Endothelial cell (in vitro differentiated cells): ENCODE results near the gene CCDC92B. TPM values are rescaled to one million over a fixed set of nuclear protein-coding genes. Genes with fewer than 3 reads are reported as not detected.

Source experiments
- DNase-seq: peaks from one replicate; pipeline ENCODE4 v3.0.0; 2021; ENCODE audit warnings: low spot score
- H3K27ac Mint-ChIP-seq: one replicate; pipeline ENCODE4 v1.8.0; 2021; ENCODE audit warnings: mixed read lengths, inconsistent platforms; ENCODE audit not compliant: unreplicated experiment
- H3K27me3 Mint-ChIP-seq: one replicate; pipeline ENCODE4 v1.8.0; 2021; ENCODE audit warnings: mild to moderate bottlenecking, moderate library complexity, mixed read lengths, inconsistent platforms; ENCODE audit not compliant: unreplicated experiment
- H3K36me3 Mint-ChIP-seq: one replicate; pipeline ENCODE4 v1.8.0; 2021; ENCODE audit warnings: mild to moderate bottlenecking, low read depth, mixed read lengths, inconsistent platforms; ENCODE audit not compliant: unreplicated experiment
- H3K4me1 Mint-ChIP-seq: one replicate; pipeline ENCODE4 v1.8.0; 2021; ENCODE audit warnings: mild to moderate bottlenecking, mixed read lengths, inconsistent platforms; ENCODE audit not compliant: unreplicated experiment
- H3K4me3 Mint-ChIP-seq: one replicate; pipeline ENCODE4 v1.8.0; 2021; ENCODE audit warnings: mild to moderate bottlenecking, mixed read lengths, inconsistent platforms; ENCODE audit not compliant: unreplicated experiment
- H3K9me3 Mint-ChIP-seq: one replicate; pipeline ENCODE4 v1.8.0; 2021; ENCODE audit warnings: mixed read lengths, inconsistent platforms; ENCODE audit not compliant: unreplicated experiment
- total RNA-seq: library from RNA; stranded (reverse); fragmentation: NEBNext Ultra II Directional; extraction: Animal tissue kit (Norgen Biotek cat#: 25700); gene quantifications from one replicate; pipeline ENCODE4 v1.2.1, GENCODE V29; 2021; ENCODE audit not compliant: unreplicated experiment
- TF ChIP-seq, protein P1 (sequence below): fragments of 200-600 bp; sonication (generic); IDR thresholded peaks from one replicate; pipeline ENCODE4 v1.5.0; 2021; ENCODE audit warnings: antibody characterized with exemption; ENCODE audit not compliant: unreplicated experiment

The CCDC92B gene
- total RNA-seq, 1 donor from 2014 or later, result 1.9 TPM

DNA sequence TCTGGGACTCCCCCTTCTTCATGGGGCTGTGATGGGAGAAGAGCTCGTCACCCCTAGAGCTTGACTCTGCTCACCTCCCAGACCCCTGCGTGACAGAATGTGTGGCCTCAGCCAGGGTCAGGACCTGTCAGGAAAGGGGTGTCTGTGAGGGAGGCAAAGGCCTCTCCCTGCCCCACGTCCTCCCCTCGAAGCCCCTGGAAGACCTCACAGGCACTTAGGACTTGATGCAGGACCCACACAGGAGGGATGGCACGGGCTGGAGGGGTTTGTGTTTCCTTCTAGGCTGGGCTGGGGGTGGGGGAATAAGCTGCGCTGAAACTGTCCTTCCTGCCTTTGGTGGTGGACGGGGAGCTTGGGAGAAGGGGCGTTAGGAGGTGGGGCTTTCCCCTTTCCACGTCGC is 26.8 kb downstream of the CCDC92B start:
- H3K36me3 Mint-ChIP-seq, result no peaks in the 10 kb centered on the region
- no peak for DNase-seq

DNA sequence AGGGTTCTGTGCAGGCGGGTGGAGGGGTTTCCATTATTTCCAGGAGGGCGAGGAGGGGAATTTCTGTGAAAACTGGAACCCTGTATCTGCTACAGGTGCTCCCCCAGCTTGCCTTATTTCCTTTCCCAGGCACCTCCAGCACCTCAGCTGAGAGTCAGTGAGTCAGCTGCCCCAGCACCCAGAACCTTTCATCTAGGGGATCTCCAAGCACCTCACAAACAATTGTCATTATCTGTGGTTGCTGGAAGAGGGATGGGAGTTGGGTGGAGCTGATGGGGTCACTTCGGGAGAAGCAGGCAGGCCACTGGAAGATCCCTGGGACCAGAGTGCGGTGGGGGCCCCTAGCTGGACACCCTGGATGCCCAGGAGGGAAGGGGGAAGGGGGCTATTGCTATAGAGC is 27.8 kb downstream of the CCDC92B start:
- DNase-seq, result no peak
- peaks cover 13% of the 10 kb centered on the region for H3K27me3 Mint-ChIP-seq
- TF ChIP-seq, protein P1, sequence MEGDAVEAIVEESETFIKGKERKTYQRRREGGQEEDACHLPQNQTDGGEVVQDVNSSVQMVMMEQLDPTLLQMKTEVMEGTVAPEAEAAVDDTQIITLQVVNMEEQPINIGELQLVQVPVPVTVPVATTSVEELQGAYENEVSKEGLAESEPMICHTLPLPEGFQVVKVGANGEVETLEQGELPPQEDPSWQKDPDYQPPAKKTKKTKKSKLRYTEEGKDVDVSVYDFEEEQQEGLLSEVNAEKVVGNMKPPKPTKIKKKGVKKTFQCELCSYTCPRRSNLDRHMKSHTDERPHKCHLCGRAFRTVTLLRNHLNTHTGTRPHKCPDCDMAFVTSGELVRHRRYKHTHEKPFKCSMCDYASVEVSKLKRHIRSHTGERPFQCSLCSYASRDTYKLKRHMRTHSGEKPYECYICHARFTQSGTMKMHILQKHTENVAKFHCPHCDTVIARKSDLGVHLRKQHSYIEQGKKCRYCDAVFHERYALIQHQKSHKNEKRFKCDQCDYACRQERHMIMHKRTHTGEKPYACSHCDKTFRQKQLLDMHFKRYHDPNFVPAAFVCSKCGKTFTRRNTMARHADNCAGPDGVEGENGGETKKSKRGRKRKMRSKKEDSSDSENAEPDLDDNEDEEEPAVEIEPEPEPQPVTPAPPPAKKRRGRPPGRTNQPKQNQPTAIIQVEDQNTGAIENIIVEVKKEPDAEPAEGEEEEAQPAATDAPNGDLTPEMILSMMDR, result no peak
- peaks cover 2% of the 10 kb centered on the region for H3K4me1 Mint-ChIP-seq
- H3K27ac Mint-ChIP-seq, result no peak overlapping the region
- H3K4me3 Mint-ChIP-seq, result no peak overlapping the region
- no peaks in the 10 kb centered on the region for H3K36me3 Mint-ChIP-seq
- no peaks in the 10 kb centered on the region for H3K9me3 Mint-ChIP-seq

More for the DNA sequence above, 26.8 kb downstream of the CCDC92B start:
- Mint-ChIP-seq H3K4me1 (peaks cover 2% of the 10 kb centered on the region), H3K27ac (no peak overlapping the region), H3K4me3 (no peak overlapping the region), H3K27me3 (peaks cover 13% of the 10 kb centered on the region), H3K9me3 (no peaks in the 10 kb centered on the region)
- TF ChIP-seq, protein P1, result no peak

DNA sequence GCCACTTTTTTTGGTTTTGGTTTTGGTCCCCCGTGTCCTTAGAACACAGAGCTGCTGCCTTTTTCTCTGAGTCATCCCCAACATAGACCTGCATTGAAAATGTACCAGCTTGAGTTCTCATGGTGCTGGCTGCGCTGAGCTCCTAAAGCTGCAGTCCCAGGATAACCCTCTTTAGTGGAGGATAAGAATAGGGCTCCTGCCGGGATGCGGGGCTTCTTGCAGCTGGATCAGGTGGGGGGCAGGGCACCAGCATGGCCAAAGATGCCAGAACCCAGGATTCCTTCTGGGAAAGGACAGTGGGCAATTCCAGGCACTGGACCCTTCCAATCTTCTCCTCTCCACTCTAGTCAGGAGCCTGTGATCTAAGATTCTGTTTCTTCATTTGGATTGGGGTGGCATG is 29.6 kb downstream of the CCDC92B start:
- no peak for DNase-seq
- no peak overlapping the region for H3K27ac Mint-ChIP-seq
- H3K9me3 Mint-ChIP-seq, result no peaks in the 10 kb centered on the region
- H3K4me3 Mint-ChIP-seq, result no peak overlapping the region
- no peaks in the 10 kb centered on the region for H3K36me3 Mint-ChIP-seq
- H3K4me1 Mint-ChIP-seq, result no peaks in the 10 kb centered on the region
- TF ChIP-seq, protein P1, result no peak
- H3K27me3 Mint-ChIP-seq, result peaks cover 11% of the 10 kb centered on the region

DNA sequence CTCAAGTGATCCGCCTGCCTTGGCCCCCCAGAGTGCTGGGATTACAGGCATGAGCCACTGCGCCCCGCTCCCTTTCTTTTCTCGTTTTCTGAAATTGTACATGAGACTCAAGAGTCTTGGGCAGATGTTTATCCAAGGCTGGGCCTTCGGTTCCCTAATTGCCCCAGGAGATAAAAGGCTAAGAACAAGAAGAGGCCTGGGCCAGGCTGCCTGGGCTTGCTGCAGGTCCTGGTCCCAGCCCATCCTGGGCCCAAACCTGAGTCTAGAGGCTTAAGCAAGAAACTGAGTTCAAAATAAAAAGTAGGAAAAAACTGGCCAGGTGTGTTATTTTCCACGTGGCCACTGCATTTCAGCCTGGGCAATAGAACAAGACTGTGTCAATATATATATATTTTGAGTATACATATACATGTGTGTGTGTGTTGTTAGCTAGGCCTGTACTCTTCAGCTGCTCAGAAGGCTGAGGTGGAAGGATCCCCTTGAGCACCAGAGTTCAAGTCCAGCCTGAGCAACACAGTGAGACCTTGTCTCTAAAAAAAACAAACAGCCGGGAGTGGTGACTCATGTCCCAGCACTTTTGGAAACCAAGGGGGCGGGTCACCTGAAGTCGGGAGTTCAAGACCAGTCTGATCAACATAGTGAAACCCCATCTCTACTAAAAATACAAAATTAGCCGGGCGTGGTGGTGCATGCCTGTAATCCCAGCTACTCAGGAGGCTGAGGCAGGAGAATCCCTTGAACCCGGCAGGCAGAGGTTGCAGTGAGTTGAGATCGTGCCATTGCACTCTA is 31.1 kb downstream of the CCDC92B start:
- Mint-ChIP-seq H3K4me1 (no peaks in the 10 kb centered on the region), H3K27me3 (peaks cover 11% of the 10 kb centered on the region), H3K36me3 (no peaks in the 10 kb centered on the region), H3K4me3 (no peak overlapping the region), H3K27ac (no peak overlapping the region), H3K9me3 (no peaks in the 10 kb centered on the region)
- no peak for DNase-seq
- TF ChIP-seq, protein P1, result no peak

DNA sequence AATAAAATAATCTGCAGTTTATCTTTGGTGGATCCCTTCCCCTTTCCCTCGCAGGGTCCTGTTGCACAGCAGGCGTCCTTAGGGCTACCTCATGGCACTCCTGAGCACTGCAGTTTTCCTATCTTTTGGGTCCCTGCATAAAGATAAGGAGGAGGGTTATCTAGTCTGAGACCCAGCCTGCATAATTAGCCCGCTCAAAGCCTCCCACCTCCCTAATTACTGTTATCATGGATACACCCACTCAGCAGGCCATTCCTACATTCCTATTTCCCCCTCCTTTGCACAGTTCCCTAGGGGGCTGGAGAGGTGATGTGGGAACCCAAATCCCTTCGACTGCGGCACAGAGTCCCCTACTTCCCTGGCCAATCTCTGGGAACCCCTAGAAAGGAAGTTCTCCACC is 32.8 kb downstream of the CCDC92B start:
- Mint-ChIP-seq H3K36me3 (no peaks in the 10 kb centered on the region), H3K27me3 (peaks cover 9% of the 10 kb centered on the region), H3K27ac (no peak overlapping the region), H3K4me3 (no peak overlapping the region), H3K4me1 (peaks cover 8% of the 10 kb centered on the region), H3K9me3 (no peaks in the 10 kb centered on the region)
- TF ChIP-seq, protein P1, result no peak
- DNase-seq, result no peak
